ENCODE measurements around the gene AIG1. TPM values are rescaled to one million over a fixed set of nuclear protein-coding genes. Genes with fewer than 3 reads are reported as not detected.
"Not testable (repeated sequence)": the region's sequence is repeated elsewhere in the genome, so short reads cannot be mapped to it uniquely, and the experiment has no call there.

AIG1 gene, protein sequence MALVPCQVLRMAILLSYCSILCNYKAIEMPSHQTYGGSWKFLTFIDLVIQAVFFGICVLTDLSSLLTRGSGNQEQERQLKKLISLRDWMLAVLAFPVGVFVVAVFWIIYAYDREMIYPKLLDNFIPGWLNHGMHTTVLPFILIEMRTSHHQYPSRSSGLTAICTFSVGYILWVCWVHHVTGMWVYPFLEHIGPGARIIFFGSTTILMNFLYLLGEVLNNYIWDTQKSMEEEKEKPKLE
- total RNA-seq (2014; rRNA removed; shearing (Covaris generic)) = 6.8 and 9.2 TPM in 2 replicates

DNA sequence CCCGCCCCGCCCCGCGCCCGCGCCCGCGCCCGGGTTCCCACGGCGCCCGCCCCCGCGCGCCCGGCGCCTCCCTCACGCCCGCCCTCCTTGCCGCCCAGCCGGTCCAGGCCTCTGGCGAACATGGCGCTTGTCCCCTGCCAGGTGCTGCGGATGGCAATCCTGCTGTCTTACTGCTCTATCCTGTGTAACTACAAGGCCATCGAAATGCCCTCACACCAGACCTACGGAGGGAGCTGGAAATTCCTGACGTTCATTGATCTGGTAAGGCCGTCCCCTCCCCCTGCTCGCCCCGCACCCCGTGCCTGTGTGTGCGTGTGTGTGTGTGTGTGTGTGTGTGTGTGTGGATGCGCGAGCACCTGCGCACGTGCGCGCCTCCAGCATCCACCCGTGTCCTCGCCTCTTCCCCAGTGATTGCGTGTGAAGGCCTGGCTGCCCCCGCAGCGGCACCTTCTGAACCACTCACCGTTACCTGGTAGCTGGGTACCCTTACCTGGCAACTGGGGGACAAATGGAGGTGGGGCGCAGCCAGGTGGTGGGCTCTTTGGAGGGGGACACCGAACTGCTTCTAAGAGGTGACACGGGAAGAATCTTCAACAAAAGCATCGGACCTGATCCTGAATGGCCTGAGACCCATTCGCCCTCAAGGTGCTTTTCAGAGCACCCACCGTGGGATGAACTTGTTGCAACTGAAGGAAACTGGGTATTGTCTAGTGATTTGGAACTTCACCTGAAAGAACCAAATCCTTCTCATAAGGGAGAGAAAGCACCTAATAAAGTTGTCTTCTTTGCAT, at the start of gene AIG1:
Gene AIG1 (plus strand): TSS at position 84 of the 791 bp plus-strand sequence. CDS start 37 bp downstream, at position 121.
- Histone ChIP-seq H3K27ac (peak within 1 kb of the TSS; percentile 32), H3K4me3 (peak within 1 kb of the TSS; percentile 69), H3K9me3 (replicated peaks) (no peaks in the 10 kb centered on the region), H3K4me1 (peaks cover 13% of the 10 kb centered on the region; the same call in 1 of the 2 replicates), H3K27me3 (no peaks in the 10 kb centered on the region), H3K36me3 (no peaks in the 10 kb centered on the region)
- DNase-seq = peak in 1 of 2 experiments; percentile 55

GRCh38 chr6:143014764-143015163, 45.9 kb upstream of the AIG1 start:
- H3K4me1 ChIP-seq = no peaks in the 10 kb centered on the region
- no peaks in the 10 kb centered on the region for H3K27me3 ChIP-seq
- no peak overlapping the region for H3K27ac ChIP-seq
- no peaks in the 10 kb centered on the region for H3K9me3 ChIP-seq (replicated peaks)
- DNase-seq = no peak
- no peak overlapping the region for H3K4me3 ChIP-seq
- no peaks in the 10 kb centered on the region for H3K36me3 ChIP-seq

- no peak for DNase-seq
- H3K27ac ChIP-seq = no peak overlapping the region
- no peaks in the 10 kb centered on the region for H3K36me3 ChIP-seq
- no peaks in the 10 kb centered on the region for H3K27me3 ChIP-seq
- H3K9me3 ChIP-seq (replicated peaks) = no peaks in the 10 kb centered on the region
- no peak overlapping the region for H3K4me3 ChIP-seq
- no peaks in the 10 kb centered on the region for H3K4me1 ChIP-seq
These were observed 45.4 kb upstream of the AIG1 start for GRCh38 chr6:143015300-143015706.

DNA sequence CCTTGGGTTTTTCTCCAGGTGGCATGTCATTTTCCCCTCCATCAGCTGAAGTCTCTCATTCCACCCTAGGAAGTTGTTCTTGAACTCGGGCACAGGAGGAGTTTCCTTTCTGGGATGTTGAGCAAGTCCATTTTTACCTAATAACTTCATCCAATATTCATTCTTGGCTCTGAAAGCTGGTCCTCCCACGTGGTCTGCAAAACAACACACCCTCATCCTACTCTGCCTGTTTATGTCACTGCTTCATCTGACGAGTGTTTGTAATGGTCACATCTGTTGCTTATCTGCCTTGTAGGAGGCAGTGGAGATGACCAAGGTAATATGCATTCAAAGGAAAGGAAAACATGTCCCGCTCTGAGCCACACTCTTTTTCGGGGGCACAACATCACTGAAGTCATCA, 41.7 kb upstream of the AIG1 start:
- no peaks in the 10 kb centered on the region for H3K36me3 ChIP-seq
- no peak for DNase-seq
- H3K4me1 ChIP-seq = no peaks in the 10 kb centered on the region
- no peaks in the 10 kb centered on the region for H3K9me3 ChIP-seq (replicated peaks)
- no peak overlapping the region for H3K27ac ChIP-seq
- H3K4me3 ChIP-seq = no peak overlapping the region
- no peaks in the 10 kb centered on the region for H3K27me3 ChIP-seq

GRCh38 chr6:143020862-143021261, 39.8 kb upstream of the AIG1 start:
- not testable (repeated sequence) for H3K4me1 ChIP-seq, H3K4me3 ChIP-seq, DNase-seq

GRCh38 chr6:143021543-143021942, 39.1 kb upstream of the AIG1 start:
- Histone ChIP-seq H3K4me1 (no peaks in the 10 kb centered on the region), H3K9me3 (replicated peaks) (no peaks in the 10 kb centered on the region), H3K27ac (no peak overlapping the region), H3K27me3 (no peaks in the 10 kb centered on the region), H3K4me3 (no peak overlapping the region), H3K36me3 (no peaks in the 10 kb centered on the region)
- no peak for DNase-seq

More at GRCh38 chr6:143020862-143021261, 39.8 kb upstream of the AIG1 start:
- H3K27me3 ChIP-seq; H3K9me3 ChIP-seq (replicated peaks); H3K36me3 ChIP-seq; H3K27ac ChIP-seq: not testable (repeated sequence)

GRCh38 chr6:143022587-143022986, 38.1 kb upstream of the AIG1 start:
- Histone ChIP-seq H3K36me3 (no peaks in the 10 kb centered on the region), H3K4me1 (no peaks in the 10 kb centered on the region), H3K27me3 (no peaks in the 10 kb centered on the region)

GRCh38 chr6:143023695-143024094, 37.0 kb upstream of the AIG1 start:
- H3K36me3 ChIP-seq = no peaks in the 10 kb centered on the region
- H3K4me1 ChIP-seq = no peaks in the 10 kb centered on the region
- DNase-seq = no peak
- no peaks in the 10 kb centered on the region for H3K9me3 ChIP-seq (replicated peaks)
- no peak overlapping the region for H3K27ac ChIP-seq
- H3K27me3 ChIP-seq = no peaks in the 10 kb centered on the region
- H3K4me3 ChIP-seq = no peak overlapping the region

More at GRCh38 chr6:143022587-143022986, 38.1 kb upstream of the AIG1 start:
- H3K27ac ChIP-seq = no peak overlapping the region
- H3K4me3 ChIP-seq = no peak overlapping the region
- H3K9me3 ChIP-seq (replicated peaks) = no peaks in the 10 kb centered on the region
- no peak for DNase-seq

DNA sequence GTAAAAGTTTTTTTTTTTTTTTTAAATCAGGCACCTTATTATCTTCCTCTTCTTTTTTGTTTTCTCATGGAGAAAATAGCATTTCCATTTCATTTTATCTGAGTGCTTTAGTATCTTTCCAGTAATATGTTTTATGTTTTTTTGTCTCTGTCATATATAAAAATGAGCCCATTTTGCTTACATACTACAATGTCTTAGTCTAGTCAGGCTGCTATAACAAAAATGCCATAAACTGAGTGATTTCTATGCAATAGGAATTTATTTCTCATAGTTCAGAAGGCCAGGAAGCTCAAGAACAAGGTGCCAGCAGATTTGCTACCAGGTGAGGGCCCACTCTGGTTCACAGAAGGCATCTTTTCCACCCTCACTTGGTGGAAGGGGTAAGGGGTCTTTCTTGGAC, 35.7 kb upstream of the AIG1 start:
- Histone ChIP-seq H3K27me3 (no peaks in the 10 kb centered on the region), H3K36me3 (no peaks in the 10 kb centered on the region), H3K4me3 (no peak overlapping the region), H3K4me1 (no peaks in the 10 kb centered on the region), H3K9me3 (replicated peaks) (no peaks in the 10 kb centered on the region), H3K27ac (no peak overlapping the region)
- no peak for DNase-seq

DNA sequence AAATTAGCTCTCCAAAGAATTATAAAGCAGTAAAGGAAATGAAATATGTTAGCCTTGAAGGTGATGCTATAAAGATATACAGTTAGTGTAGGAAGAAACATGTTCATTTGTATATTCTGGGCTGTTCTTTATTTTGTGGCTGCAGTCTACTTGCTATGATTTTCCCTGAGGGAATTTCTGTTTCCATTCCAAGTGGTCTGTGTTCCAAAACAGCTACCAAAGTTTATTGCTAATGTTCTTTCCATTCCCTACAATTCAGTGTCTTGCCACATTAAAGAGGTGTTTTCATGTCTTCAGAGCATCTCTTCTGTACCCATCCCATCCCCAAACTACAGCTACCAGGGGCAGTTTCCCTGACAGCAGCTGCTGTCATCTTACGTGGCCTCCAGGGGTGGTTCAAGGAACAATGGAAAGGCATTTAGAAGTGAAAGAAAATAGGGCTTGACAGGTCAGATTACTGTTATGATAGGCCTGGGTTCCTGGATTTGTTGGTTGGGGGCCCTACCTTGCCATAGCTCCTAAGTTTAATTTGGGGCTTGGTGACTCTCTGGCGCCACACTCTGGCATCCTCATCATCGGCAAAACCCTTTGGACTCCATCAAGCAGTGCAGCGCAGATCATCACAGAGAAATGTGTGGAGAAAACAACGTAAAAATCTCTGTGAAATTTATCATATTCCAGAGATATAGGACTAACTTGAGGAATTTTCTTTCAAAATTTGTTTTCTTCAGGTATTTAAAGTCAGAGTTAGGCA, 33.8 kb upstream of the AIG1 start:
- H3K9me3 ChIP-seq (replicated peaks) = no peaks in the 10 kb centered on the region

GRCh38 chr6:143034689-143035334, 25.9 kb upstream of the AIG1 start:
- Histone ChIP-seq H3K9me3 (replicated peaks) (0 out of 2 replicates have a peak, but pooled peaks cover 3% of the 10 kb centered on the region), H3K27ac (no peak overlapping the region), H3K4me1 (no peaks in the 10 kb centered on the region), H3K4me3 (no peak overlapping the region), H3K36me3 (no peaks in the 10 kb centered on the region), H3K27me3 (no peaks in the 10 kb centered on the region)
- peak; percentile 10 to 13 for DNase-seq

More for the DNA sequence above, 33.8 kb upstream of the AIG1 start:
- peak; percentile 38 to 74 for DNase-seq
- Histone ChIP-seq H3K27ac (no peak overlapping the region), H3K4me1 (no peaks in the 10 kb centered on the region), H3K27me3 (no peaks in the 10 kb centered on the region), H3K36me3 (no peaks in the 10 kb centered on the region), H3K4me3 (no peak overlapping the region)

DNA sequence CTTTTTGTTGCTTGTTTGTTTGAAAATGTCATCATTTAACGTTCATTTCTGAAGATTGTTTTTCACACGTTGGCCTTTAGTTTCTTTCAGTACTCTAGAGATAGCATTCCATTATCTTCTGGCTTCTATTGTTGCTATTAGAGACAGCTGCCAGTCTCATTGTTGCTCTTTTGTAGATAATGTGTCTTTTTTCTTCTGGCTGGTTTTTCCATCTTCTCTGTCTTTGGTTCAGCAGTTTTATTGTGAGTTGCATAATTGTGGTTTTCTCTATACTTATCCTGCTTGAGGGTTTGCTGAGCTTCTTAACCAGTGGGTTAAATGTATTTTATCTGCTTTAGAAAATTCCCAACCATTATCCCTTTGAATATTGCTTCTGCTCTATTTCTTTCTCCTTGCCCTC, 23.2 kb upstream of the AIG1 start:
- Histone ChIP-seq H3K9me3 (replicated peaks) (0 out of 2 replicates have a peak, but pooled peaks cover 3% of the 10 kb centered on the region), H3K27ac (no peak overlapping the region), H3K27me3 (no peaks in the 10 kb centered on the region), H3K4me1 (no peaks in the 10 kb centered on the region), H3K4me3 (no peak overlapping the region), H3K36me3 (no peaks in the 10 kb centered on the region)
- no peak for DNase-seq

DNA sequence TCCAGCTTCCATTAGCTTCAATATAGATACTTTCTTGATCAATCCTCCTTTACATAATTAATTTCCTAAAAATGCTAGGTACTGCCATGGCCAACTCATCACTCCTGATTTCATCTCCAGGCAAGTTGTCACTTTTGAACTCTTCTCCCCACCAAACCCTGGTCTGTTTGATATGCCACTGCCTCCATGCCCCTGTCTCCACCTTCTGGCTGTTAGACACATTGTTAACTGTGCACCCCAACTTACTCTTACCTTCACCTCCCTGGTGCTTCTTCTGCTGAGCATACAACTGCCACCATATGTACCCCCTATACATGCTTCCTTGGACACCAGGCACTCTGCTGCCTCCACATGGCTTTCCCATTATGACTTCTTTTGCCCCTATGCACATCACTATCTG, 21.9 kb upstream of the AIG1 start:
- no peak for DNase-seq
- H3K9me3 ChIP-seq (replicated peaks) = no peaks in the 10 kb centered on the region
- no peaks in the 10 kb centered on the region for H3K27me3 ChIP-seq
- no peaks in the 10 kb centered on the region for H3K4me1 ChIP-seq
- H3K27ac ChIP-seq = no peak overlapping the region
- H3K36me3 ChIP-seq = no peaks in the 10 kb centered on the region
- no peak overlapping the region for H3K4me3 ChIP-seq

DNA sequence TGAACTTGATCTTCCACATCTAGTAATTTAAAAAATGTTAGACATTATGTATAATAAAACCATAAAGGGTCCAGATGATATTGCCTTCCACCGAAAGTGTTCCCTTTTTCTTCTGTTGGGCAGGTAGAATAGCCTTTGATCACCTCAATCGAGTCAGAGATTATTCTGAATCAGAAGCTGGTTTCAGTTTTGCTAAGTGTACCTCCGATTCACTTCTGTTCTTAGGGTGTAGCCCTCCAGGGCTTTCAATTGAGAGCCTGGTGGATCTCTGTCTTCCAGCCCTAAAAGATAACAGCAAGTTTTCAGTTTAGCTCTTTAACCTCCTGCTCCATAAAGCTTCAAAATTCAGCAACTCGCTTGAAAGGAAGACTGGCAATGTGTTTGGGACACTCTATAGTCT, 21.1 kb upstream of the AIG1 start:
- H3K27ac ChIP-seq = no peak overlapping the region
- no peaks in the 10 kb centered on the region; the same call in 1 of the 2 replicates for H3K9me3 ChIP-seq (replicated peaks)
- no peaks in the 10 kb centered on the region for H3K36me3 ChIP-seq
- no peak for DNase-seq
- H3K4me1 ChIP-seq = no peaks in the 10 kb centered on the region
- no peaks in the 10 kb centered on the region for H3K27me3 ChIP-seq
- no peak overlapping the region for H3K4me3 ChIP-seq
